Measurements from ENCODE around the gene MAP7D1. TPM values are rescaled to one million over a fixed set of nuclear protein-coding genes. Genes with fewer than 3 reads are reported as not detected.

MAP7D1 gene
- total RNA-seq, 1 experiment from 2014 or later = 271 TPM

Other genes with a start within 250 kb of the MAP7D1 start
- gene AGO3, start 225.1 kb upstream of the MAP7D1 start, total RNA-seq (2014; rRNA removed) = 13.3 and 16.1 TPM in 2 replicates
- not detected in 2 replicates for gene TEKT2, start 72.1 kb upstream of the MAP7D1 start, total RNA-seq (2014; rRNA removed)
- 41.2 and 46.9 TPM in 2 replicates for gene ADPRS, start 67.3 kb upstream of the MAP7D1 start, total RNA-seq (2014; rRNA removed)
- gene COL8A2, start 30.9 kb upstream of the MAP7D1 start, total RNA-seq (2014; rRNA removed) = 0.11 and 0.26 TPM in 2 replicates
- gene TRAPPC3, start 6.7 kb upstream of the MAP7D1 start, total RNA-seq (2014; rRNA removed) = 129 and 134 TPM in 2 replicates
- 71.0 and 87.7 TPM in 2 replicates for gene THRAP3, start 68.3 kb downstream of the MAP7D1 start, total RNA-seq (2014; rRNA removed)
- gene SH3D21, start 150.2 kb downstream of the MAP7D1 start, total RNA-seq (2014; rRNA removed) = 2.6 and 3.3 TPM in 2 replicates
- 72.8 and 88.1 TPM in 2 replicates for gene EVA1B, start 167.5 kb downstream of the MAP7D1 start, total RNA-seq (2014; rRNA removed)
- gene STK40, start 229.8 kb downstream of the MAP7D1 start, total RNA-seq (2014; rRNA removed) = 13.7 and 16.2 TPM in 2 replicates
- gene LSM10, start 241.7 kb downstream of the MAP7D1 start, total RNA-seq (2014; rRNA removed) = 7.3 and 11.6 TPM in 2 replicates